ENCODE results near the gene ADGRD2.

- TF ChIP-seq CTCF (IDR thresholded peaks at IDR 0.05) (no peak), POLR2AphosphoS5 (IDR thresholded peaks at IDR 0.05; ENCODE audit: low read depth, low read length) (no peak), REST (IDR thresholded peaks at IDR 0.05; ENCODE audit: insufficient read depth in 1 of 2, low read depth in 2 of 2, low read length in 1 of 2) (no peak), SIN3A (IDR thresholded peaks at IDR 0.05; ENCODE audit: borderline replicate concordance, insufficient read depth, low read depth, low read length) (no peak), TCF7L2 (IDR thresholded peaks at IDR 0.05; ENCODE audit: low read depth, low read length) (no peak)
These were observed 29.1 kb downstream of the ADGRD2 start for GRCh38 chr9:124479371-124479770.

All from Panc1 (cell line).